GM18907 (cell line): ENCODE data around the gene ARHGEF26.
"Not testable (repeated sequence)": the region's sequence is repeated elsewhere in the genome, so short reads cannot be mapped to it uniquely, and the experiment has no call there.

Experiments
- ATAC-seq: cut with Tn5 transposase; IDR thresholded peaks from one replicate; pipeline ENCODE4 v1.9.1; 2021; ENCODE audit warnings: mild to moderate bottlenecking, moderate library complexity; ENCODE audit not compliant: unreplicated experiment

ARHGEF26 gene

GRCh38 chr3:154120961-154121700 is at the start of gene ARHGEF26:
Gene ARHGEF26 (plus strand): TSS chr3:154121390. CDS start chr3:154121993, 603 bp downstream.
- peak; percentile 73 for ATAC-seq

GRCh38 chr3:154074966-154075365 is 46.2 kb upstream of the ARHGEF26 start:
- ATAC-seq, result no peak

- no peak for ATAC-seq
These were observed 42.5 kb upstream of the ARHGEF26 start for GRCh38 chr3:154078672-154079071.

- no peak for ATAC-seq
These were observed 39.9 kb upstream of the ARHGEF26 start for GRCh38 chr3:154081305-154081704.

- no peak for ATAC-seq
These were observed 36.1 kb upstream of the ARHGEF26 start for GRCh38 chr3:154085071-154085470.

GRCh38 chr3:154085799-154086198 is 35.4 kb upstream of the ARHGEF26 start:
- ATAC-seq, result no peak

GRCh38 chr3:154086286-154086685 is 34.9 kb upstream of the ARHGEF26 start:
- ATAC-seq, result no peak

GRCh38 chr3:154087756-154088480 is 33.3 kb upstream of the ARHGEF26 start:
- ATAC-seq, result not testable (repeated sequence)

- ATAC-seq, result no peak
These were observed 31.5 kb upstream of the ARHGEF26 start for GRCh38 chr3:154089421-154090420.

GRCh38 chr3:154094051-154094450 is 27.1 kb upstream of the ARHGEF26 start:
- ATAC-seq, result no peak

GRCh38 chr3:154095832-154096421 is 25.3 kb upstream of the ARHGEF26 start:
- ATAC-seq, result no peak

- ATAC-seq, result no peak
These were observed 22.8 kb upstream of the ARHGEF26 start for GRCh38 chr3:154098376-154098775.

GRCh38 chr3:154100556-154100955 is 20.6 kb upstream of the ARHGEF26 start:
- ATAC-seq, result no peak

- ATAC-seq, result no peak
These were observed 19.9 kb upstream of the ARHGEF26 start for GRCh38 chr3:154101250-154101649.

- no peak for ATAC-seq
These were observed 19.0 kb upstream of the ARHGEF26 start for GRCh38 chr3:154102225-154102624.

- no peak for ATAC-seq
These were observed 15.8 kb upstream of the ARHGEF26 start for GRCh38 chr3:154105218-154105975.

- ATAC-seq, result no peak
These were observed 9.7 kb upstream of the ARHGEF26 start for GRCh38 chr3:154111365-154111935.

GRCh38 chr3:154112146-154112852 is 8.9 kb upstream of the ARHGEF26 start:
- no peak for ATAC-seq

GRCh38 chr3:154113609-154114008 is 7.6 kb upstream of the ARHGEF26 start:
- ATAC-seq, result no peak
